SK-N-SH treated with all-trans-retinoic acid at 6 μM for 48 hours (cell line): ENCODE measurements around the gene TECR.

ENCODE experiments used
- OSR1 ChIP-seq: fragments of 250-450 bp; sonication (Bioruptor Pico); IDR thresholded peaks from 2 replicates; pipeline ENCODE4 v1.8.0; 2022; ENCODE audit warnings: moderate library complexity, mild to moderate bottlenecking, inconsistent platforms
- RARB ChIP-seq: fragments of 250-450 bp; sonication (Bioruptor Pico); IDR thresholded peaks from 2 replicates; pipeline ENCODE4 v1.8.0; 2021; ENCODE audit warnings: mild to moderate bottlenecking, moderate library complexity
- ZFP30 ChIP-seq: fragments of 450-650 bp; formaldehyde crosslinking; IDR thresholded peaks from 2 replicates; pipeline ENCODE4 v1.5.0; 2022; ENCODE audit warnings: mild to moderate bottlenecking, moderate library complexity
- ZNF8 ChIP-seq: fragments of 450-650 bp; formaldehyde crosslinking; IDR thresholded peaks from 2 replicates; pipeline ENCODE4 v1.5.0; 2020; ENCODE audit warnings: mild to moderate bottlenecking, moderate library complexity
- TF ChIP-seq, protein P1 (sequence below): fragments of 250-450 bp; sonication (Bioruptor Pico); IDR thresholded peaks from 2 replicates; pipeline ENCODE4 v1.8.0; 2020; ENCODE audit warnings: mild to moderate bottlenecking, moderate library complexity, borderline replicate concordance

DNA sequence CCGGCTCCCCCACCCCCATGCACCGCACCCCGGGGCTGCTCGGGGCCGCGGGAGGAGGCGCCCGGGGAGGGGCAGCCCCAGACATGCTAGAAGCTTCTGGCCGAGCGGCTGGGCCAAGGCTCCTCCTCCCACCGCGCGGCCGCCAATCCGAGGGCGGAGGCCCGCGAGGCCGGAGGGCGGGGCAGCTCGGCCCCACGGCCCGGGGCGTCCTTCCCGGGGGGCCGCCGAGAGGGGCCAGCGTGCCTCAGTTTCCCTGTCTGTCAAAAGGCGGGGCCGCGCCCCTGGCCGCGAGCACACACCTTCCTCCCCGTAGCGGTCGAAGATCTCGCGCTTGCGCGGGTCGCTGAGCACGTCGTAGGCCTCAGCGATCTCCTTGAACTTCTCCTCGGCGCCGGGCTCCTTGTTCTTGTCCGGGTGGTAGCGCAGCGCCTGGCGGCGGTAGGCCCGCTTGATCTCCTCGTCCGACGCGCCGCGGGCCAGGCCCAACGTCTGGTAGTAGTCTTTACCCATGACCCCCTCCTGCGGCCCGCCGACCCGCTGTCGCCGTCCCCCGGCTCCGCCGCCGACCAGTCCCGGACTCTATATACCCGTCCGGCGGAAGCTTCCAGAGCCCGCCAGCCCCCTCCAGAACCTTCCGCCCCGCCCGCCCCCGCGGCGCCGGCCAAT lies 11.4 kb upstream of the TECR start, which contains the start of gene DNAJB1:
- TF ChIP-seq OSR1: no peak
- TF ChIP-seq, protein P1, sequence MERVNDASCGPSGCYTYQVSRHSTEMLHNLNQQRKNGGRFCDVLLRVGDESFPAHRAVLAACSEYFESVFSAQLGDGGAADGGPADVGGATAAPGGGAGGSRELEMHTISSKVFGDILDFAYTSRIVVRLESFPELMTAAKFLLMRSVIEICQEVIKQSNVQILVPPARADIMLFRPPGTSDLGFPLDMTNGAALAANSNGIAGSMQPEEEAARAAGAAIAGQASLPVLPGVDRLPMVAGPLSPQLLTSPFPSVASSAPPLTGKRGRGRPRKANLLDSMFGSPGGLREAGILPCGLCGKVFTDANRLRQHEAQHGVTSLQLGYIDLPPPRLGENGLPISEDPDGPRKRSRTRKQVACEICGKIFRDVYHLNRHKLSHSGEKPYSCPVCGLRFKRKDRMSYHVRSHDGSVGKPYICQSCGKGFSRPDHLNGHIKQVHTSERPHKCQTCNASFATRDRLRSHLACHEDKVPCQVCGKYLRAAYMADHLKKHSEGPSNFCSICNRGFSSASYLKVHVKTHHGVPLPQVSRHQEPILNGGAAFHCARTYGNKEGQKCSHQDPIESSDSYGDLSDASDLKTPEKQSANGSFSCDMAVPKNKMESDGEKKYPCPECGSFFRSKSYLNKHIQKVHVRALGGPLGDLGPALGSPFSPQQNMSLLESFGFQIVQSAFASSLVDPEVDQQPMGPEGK (CRISPR knock-in tag): 0 out of 2 replicates have a peak, but pooled peaks have one; percentile 62
- TF ChIP-seq RARB (CRISPR knock-in tag): 0 out of 2 replicates have a peak, but pooled peaks have one; percentile 67
- no peak for TF ChIP-seq ZFP30 (CRISPR knock-in tag)
- no peak for TF ChIP-seq ZNF8 (CRISPR knock-in tag)
